Upper lobe of right lung (tissue), 1 donor: ENCODE measurements around the gene SETD1B. TPM values are rescaled to one million over a fixed set of nuclear protein-coding genes. Genes with fewer than 3 reads are reported as not detected.
A peak's percentile ranks its signal among the peaks of the same experiment; 100 is the strongest.

ENCODE experiments used
- ATAC-seq: fragments of 200-7000 bp; cut with Tn5 transposase; one replicate; pipeline ENCODE4 v1.9.1; 2020; ENCODE audit warnings: mild to moderate bottlenecking, moderate library complexity
- DNase-seq: peaks from one replicate; pipeline ENCODE4 v3.0.0-alpha.2; 2020
- H3K27ac ChIP-seq: fragments of 200-600 bp; one replicate; pipeline ENCODE4 v1.8.0; 2022
- H3K27me3 ChIP-seq: fragments of 200-600 bp; one replicate; pipeline ENCODE4 v1.8.0; 2022; ENCODE audit warnings: mild to moderate bottlenecking
- H3K36me3 ChIP-seq: fragments of 200-600 bp; one replicate; pipeline ENCODE4 v1.8.0; 2022
- H3K4me1 ChIP-seq: fragments of 200-600 bp; one replicate; pipeline ENCODE4 v1.8.0; 2022
- H3K4me3 ChIP-seq: fragments of 200-600 bp; one replicate; pipeline ENCODE4 v1.8.0; 2022; ENCODE audit warnings: mild to moderate bottlenecking
- H3K9me3 ChIP-seq: fragments of 200-600 bp; one replicate; pipeline ENCODE4 v1.8.0; 2022
- intact Hi-C: fragments of 100-400 bp; cut with DNase I; formaldehyde crosslinking; loops from one replicate; pipeline ENCODE4 v1.11.0; 2022
- total RNA-seq: library from RNA; stranded (reverse); fragmentation: NEBNext Ultra II Directional; extraction: Animal tissue kit (Norgen Biotek cat#: 25700); gene quantifications from one replicate; pipeline ENCODE4 v1.2.1, GENCODE V29; 2021
- TF ChIP-seq, protein P1 (sequence below): fragments of 200-600 bp; IDR thresholded peaks from one replicate; pipeline ENCODE4 v1.8.0; 2022; ENCODE audit warnings: antibody characterized with exemption
- donor health status: DM: no; HTN: yes; CAD: no; lungs with severe emphysema.

SETD1B gene
- total RNA-seq, 1 donor from 2014 or later: 18.4 TPM

DNA sequence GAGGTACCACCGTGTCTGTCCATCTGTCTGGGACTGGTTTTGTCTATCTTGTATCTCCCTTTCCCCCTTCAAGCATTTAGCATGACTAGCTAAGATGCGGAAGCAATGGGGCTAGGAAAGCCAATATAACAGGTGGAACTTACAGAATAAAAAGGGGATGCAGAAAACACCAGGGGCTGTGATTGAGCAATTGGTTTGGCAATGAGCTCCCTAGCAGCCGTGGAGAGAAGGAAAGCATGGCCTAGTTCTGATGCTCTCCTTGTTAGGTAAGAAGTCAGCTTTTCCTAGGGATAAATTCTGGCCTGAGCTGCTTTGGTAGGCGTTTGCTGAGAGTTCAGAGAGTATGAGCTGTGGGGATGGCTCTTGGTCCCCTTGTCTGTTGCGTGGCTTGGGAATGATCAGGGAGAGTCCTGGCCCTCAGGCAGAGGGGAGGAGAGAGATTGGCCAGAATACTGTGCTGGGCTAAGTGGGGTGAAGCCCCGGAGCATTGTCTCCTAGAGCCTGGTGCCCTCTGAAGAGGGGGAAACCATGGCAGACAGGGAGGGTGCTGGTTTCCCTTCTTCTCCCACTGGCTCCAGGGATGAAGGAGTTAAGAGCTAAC is 7.1 kb downstream of the SETD1B start:
- TF ChIP-seq, protein P1, sequence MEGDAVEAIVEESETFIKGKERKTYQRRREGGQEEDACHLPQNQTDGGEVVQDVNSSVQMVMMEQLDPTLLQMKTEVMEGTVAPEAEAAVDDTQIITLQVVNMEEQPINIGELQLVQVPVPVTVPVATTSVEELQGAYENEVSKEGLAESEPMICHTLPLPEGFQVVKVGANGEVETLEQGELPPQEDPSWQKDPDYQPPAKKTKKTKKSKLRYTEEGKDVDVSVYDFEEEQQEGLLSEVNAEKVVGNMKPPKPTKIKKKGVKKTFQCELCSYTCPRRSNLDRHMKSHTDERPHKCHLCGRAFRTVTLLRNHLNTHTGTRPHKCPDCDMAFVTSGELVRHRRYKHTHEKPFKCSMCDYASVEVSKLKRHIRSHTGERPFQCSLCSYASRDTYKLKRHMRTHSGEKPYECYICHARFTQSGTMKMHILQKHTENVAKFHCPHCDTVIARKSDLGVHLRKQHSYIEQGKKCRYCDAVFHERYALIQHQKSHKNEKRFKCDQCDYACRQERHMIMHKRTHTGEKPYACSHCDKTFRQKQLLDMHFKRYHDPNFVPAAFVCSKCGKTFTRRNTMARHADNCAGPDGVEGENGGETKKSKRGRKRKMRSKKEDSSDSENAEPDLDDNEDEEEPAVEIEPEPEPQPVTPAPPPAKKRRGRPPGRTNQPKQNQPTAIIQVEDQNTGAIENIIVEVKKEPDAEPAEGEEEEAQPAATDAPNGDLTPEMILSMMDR: no peak
- intact Hi-C loops: no loop called here
- H3K27ac ChIP-seq: peak overlapping the region; percentile 73

DNA sequence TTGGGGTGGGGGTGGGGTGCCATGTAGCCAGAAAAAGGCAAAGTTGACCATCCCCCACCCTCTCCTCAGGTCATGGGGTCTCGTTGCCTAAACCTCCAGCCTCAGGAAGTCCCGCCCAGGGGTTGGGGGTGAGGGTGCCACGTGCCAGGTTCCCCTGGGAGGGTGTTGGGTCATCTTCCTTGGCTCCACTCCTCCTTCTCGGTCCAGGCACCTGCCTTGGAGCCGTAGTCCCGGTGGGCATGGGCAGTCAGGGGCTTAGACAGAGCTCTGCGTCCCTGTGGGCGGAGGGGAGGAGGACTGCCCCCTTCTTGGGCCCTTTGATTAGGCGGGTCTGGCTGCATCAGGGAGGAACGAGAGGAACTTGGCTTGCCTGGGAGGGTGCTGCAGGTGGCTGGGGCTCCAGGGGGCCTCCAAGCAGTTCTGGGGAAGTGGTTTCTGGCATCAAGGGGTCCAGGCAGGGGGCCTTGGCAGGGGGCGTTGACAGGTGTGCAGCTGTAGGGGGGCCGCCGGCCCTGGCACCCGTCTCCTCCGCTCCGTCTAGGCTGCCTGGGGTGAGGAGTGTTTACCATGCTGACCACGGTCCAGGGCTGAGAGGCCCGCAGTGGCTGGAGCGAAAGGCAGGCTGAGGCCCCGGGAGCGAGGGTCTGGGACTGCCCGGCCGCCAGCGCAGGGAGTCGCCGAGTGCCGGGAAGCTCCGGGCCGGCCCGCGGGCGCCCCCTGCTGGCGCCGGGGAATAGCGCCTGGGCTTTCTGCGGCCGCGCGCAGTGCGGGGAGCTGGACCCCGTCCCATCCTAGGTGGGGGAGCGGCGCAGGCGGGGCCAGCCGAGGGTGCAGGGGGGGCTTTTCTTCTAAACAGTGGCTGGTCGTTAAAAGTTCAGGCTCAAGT is 7.9 kb downstream of the SETD1B start:
- Histone ChIP-seq H3K27me3 (no peaks in the 10 kb centered on the region), H3K9me3 (no peaks in the 10 kb centered on the region), H3K4me1 (peaks cover 43% of the 10 kb centered on the region), H3K4me3 (peak overlapping the region; percentile 70), H3K27ac (peak overlapping the region; percentile 73), H3K36me3 (peaks cover 66% of the 10 kb centered on the region)
- DNase-seq (peak; percentile 89), ATAC-seq (peak; percentile 92)
- TF ChIP-seq, protein P1: peak; percentile 100
- intact Hi-C loops: no loop called here

More for the DNA sequence above, 7.1 kb downstream of the SETD1B start:
- peak overlapping the region; percentile 70 for H3K4me3 ChIP-seq
- no peak for DNase-seq
- no peaks in the 10 kb centered on the region for H3K27me3 ChIP-seq
- H3K9me3 ChIP-seq: no peaks in the 10 kb centered on the region
- H3K4me1 ChIP-seq: peaks cover 50% of the 10 kb centered on the region
- peaks cover 60% of the 10 kb centered on the region for H3K36me3 ChIP-seq
- no peak for ATAC-seq

DNA sequence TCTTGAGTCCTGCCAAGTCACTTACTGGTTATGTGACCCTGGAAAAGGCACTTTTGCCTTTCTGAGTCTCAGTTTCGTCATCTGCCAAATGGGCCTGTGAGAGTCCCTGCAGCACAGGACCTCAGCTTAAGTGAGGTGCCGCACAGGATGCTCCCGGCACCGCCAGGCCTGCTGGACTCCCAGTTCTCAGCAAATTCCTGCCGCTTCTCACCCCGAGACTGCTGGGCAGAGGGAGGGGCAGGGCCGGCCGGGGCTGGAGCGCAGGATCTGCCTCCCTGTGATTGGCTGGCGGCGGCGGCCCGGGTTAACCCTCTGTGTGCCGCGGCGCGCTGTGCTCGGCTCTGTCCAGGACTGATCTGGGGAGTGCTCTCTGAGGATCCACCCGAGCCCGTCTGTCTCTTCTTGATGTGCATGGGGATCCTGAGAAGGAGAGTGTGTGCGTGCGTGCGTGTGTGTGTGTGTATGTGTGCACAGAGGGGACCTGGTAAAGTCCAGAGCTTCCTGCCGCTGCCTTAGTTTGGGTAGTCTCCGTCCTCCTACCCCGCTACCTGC is 8.6 kb downstream of the SETD1B start:
- intact Hi-C loops: no loop called here

DNA sequence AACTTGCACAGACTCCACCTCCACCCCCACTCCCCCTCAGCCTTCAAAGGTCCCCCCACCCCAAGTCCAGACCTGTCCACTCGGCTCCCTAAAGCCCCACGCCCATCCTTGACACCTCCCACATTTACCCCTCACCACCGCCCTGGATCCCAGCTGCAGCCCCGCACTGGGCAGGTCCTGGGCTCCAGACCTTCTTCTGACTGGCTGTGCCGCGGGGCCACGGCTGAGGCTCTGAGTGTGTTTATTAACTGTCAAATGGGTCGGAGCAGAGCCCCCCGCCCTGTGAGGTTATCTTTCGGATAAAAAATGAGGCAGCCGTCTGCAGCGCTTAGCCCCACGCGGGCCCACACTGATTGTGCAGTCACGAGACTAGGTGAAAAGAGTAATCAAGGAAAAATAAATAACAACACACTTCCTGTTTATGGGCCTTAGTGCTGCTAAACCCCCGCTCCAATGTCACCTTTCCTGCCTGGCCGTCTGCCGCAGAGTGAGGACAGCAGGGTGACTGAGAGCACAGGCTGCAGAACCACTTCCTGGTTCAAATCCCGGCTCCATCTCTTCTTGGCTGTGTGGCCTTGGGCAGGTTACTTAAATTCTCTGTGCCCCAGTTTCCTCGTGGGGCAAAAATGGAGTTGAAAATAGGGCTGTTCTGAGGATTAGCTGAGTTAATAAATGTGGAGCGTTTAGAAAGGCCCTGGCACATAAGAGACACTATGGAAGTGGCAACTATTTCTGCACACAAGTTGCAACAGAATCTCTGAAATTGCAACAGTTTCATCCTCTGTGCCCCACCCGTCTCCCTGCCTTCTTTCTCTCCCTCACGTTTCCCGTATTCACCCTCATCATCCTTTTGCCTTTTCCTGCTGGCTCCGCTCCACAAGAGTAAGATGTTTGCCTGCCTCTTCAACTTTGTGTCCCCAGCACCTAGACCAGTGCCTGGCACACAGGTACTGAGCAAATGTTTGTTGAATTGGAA is 9.4 kb downstream of the SETD1B start:
- H3K27me3 ChIP-seq: no peaks in the 10 kb centered on the region
- intact Hi-C loops: no loop called here
- no peaks in the 10 kb centered on the region for H3K9me3 ChIP-seq
- DNase-seq: no peak
- H3K36me3 ChIP-seq: peaks cover 69% of the 10 kb centered on the region
- H3K27ac ChIP-seq: no peak overlapping the region
- no peak for ATAC-seq
- peaks cover 35% of the 10 kb centered on the region for H3K4me1 ChIP-seq
- TF ChIP-seq, protein P1: no peak
- peak overlapping the region; percentile 70 for H3K4me3 ChIP-seq

More for the DNA sequence above, 8.6 kb downstream of the SETD1B start:
- Histone ChIP-seq H3K36me3 (peaks cover 66% of the 10 kb centered on the region), H3K4me3 (peak overlapping the region; percentile 70), H3K4me1 (peaks cover 36% of the 10 kb centered on the region), H3K27me3 (no peaks in the 10 kb centered on the region), H3K27ac (peak overlapping the region; percentile 73), H3K9me3 (no peaks in the 10 kb centered on the region)
- DNase-seq (peak; percentile 90), ATAC-seq (peak; percentile 89)
- TF ChIP-seq, protein P1: no peak

DNA sequence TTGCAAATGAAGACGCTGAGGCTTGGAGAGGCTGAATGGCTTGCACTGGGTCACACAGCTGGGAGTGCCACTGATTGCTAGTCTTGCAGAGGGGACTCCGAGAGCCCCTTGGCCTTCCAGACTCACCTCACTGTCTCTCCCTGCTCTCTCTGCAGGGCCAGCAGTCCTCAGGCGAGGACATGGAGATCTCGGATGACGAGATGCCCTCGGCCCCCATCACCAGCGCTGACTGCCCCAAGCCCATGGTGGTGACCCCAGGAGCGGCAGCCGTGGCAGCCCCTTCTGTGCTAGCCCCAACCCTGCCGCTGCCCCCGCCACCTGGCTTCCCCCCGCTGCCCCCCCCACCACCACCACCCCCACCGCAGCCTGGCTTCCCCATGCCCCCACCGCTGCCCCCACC is 10.1 kb downstream of the SETD1B start:
- TF ChIP-seq, protein P1: no peak
- intact Hi-C loops: no loop called here
- no peak overlapping the region for H3K4me3 ChIP-seq
- ATAC-seq: no peak
- H3K27me3 ChIP-seq: no peaks in the 10 kb centered on the region
- peaks cover 35% of the 10 kb centered on the region for H3K4me1 ChIP-seq
- H3K9me3 ChIP-seq: no peaks in the 10 kb centered on the region
- DNase-seq: no peak
- peaks cover 69% of the 10 kb centered on the region for H3K36me3 ChIP-seq
- no peak overlapping the region for H3K27ac ChIP-seq
